C4-2B (cell line): ENCODE results near the gene ERC2.

Experiments used
- ZFX ChIP-seq: fragments of 450-650 bp; IDR thresholded peaks from 2 replicates; pipeline ENCODE4 v1.6.1; 2017
- TF ChIP-seq, protein P1 (sequence below): fragments of 450-650 bp; conservative IDR thresholded peaks from 2 replicates; pipeline ENCODE4 v1.5.1; 2017; ENCODE audit warnings: mild to moderate bottlenecking

DNA sequence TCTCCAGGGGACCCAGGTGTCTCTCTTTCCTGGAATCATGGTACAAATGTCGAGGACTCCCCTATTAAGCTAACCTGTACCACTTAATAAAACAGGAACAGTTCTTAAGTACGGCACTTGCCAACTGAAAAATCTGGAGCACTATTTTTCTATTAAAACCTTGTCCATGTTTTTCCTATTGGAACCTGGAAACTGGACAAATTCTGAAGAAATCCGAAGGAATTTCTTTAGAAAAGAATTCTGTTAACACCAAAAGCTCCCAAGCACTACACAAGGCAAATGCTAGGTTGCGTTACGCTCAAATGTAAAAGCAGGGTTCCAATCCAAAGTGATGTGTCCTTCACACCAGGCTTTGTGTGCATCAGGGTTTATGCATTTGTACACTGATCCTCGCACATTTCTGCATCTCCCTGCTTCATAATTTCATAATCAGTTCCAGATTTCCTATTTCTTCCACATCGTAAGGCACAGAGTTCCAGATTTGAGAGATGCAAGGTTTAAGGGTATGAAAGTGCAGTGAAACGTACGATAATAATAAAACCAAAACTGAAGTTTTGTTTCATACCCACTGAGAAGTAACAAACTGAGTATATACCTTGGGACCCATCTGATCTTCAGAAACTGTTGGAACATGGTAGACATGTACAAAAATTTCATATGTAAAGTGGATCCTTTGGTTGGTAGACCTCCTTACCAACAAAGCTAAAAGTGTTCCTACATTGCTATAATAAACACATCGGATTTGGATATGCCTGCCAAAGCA, 849.0 kb downstream of the ERC2 start:
- TF ChIP-seq, protein P1, sequence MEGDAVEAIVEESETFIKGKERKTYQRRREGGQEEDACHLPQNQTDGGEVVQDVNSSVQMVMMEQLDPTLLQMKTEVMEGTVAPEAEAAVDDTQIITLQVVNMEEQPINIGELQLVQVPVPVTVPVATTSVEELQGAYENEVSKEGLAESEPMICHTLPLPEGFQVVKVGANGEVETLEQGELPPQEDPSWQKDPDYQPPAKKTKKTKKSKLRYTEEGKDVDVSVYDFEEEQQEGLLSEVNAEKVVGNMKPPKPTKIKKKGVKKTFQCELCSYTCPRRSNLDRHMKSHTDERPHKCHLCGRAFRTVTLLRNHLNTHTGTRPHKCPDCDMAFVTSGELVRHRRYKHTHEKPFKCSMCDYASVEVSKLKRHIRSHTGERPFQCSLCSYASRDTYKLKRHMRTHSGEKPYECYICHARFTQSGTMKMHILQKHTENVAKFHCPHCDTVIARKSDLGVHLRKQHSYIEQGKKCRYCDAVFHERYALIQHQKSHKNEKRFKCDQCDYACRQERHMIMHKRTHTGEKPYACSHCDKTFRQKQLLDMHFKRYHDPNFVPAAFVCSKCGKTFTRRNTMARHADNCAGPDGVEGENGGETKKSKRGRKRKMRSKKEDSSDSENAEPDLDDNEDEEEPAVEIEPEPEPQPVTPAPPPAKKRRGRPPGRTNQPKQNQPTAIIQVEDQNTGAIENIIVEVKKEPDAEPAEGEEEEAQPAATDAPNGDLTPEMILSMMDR = no peak
- no peak for TF ChIP-seq ZFX
